ENCODE measurements around the gene ASTL. TPM values are rescaled to one million over a fixed set of nuclear protein-coding genes. Genes with fewer than 3 reads are reported as not detected.

The ASTL gene
- total and polyA plus RNA-seq, 2 experiments from 2014 or later: not detected

GRCh38 chr2:96131152-96131812 is 7.0 kb downstream of the ASTL start:
- Histone ChIP-seq H3K4me2 (ENCODE audit: unreplicated experiment) (no peak overlapping the region), H3K9me2 (ENCODE audit: insufficient read depth) (no peaks in the 10 kb centered on the region), H3K4me3 (no peak overlapping the region), H2AFZ (no peak overlapping the region), H3K36me3 (ENCODE audit: low read depth) (no peaks in the 10 kb centered on the region), H3K27me3 (replicated peaks; ENCODE audit: insufficient read depth) (no peaks in the 10 kb centered on the region), H4K20me1 (ENCODE audit: insufficient read depth) (no peaks in the 10 kb centered on the region), H3K79me2 (ENCODE audit: insufficient read depth) (no peaks in the 10 kb centered on the region), H3K27ac (no peak overlapping the region), H3F3A (ENCODE audit: insufficient read depth) (no peaks in the 10 kb centered on the region), H3K9ac (no peak overlapping the region), H3K4me1 (ENCODE audit: insufficient read depth) (no peaks in the 10 kb centered on the region), H3K9me3 (ENCODE audit: low read depth) (no peaks in the 10 kb centered on the region)
- 64 to 69% methylated on average over 10 of the region's 10 CpGs for WGBS, 2 experiments (ENCODE audit: low coverage in 1 of 2, low lambda C conversion rate in 2 of 2, missing lambda C conversion rate in 2 of 2)
- TF ChIP-seq EZH2phosphoT487 (IDR thresholded peaks at IDR 0.05; ENCODE audit: insufficient read depth, low read depth) (no peak), EZH2 (IDR thresholded peaks at IDR 0.05; ENCODE audit: insufficient read depth, poor library complexity, severe bottlenecking) (no peak)
- no peak for DNase-seq
- in situ Hi-C loops (cut with MboI): no loop called here

DNA sequence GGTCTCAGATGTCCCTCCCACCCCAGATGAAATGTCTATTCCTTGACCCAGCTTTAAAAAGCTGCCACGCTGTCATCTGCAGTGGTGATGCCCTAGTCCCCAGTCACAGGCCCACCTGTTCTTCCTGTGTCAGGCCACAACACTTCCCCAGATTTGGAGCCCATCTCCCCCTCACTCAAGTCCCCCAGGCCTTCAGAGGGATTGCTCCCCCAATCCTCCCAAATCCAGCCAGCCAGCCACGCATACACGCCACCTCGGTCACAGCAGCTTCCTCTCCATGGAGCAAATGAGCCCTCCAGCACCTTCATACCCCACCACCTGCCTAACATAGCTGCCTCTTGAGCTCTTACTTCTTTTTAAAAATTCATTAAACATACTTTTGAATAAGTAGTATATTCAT is 7.8 kb downstream of the ASTL start:
- H3K36me3 ChIP-seq (ENCODE audit: low read depth): no peaks in the 10 kb centered on the region
- H3K9me2 ChIP-seq (ENCODE audit: insufficient read depth): no peaks in the 10 kb centered on the region
- H2AFZ ChIP-seq: no peak overlapping the region
- H3F3A ChIP-seq (ENCODE audit: insufficient read depth): no peaks in the 10 kb centered on the region
- 0 out of 2 replicates have a peak, but pooled peaks cover 1% of the 10 kb centered on the region for H3K27me3 ChIP-seq (replicated peaks; ENCODE audit: insufficient read depth)
- H4K20me1 ChIP-seq (ENCODE audit: insufficient read depth): no peaks in the 10 kb centered on the region
- no peak overlapping the region for H3K27ac ChIP-seq
- H3K4me1 ChIP-seq (ENCODE audit: insufficient read depth): no peaks in the 10 kb centered on the region
- H3K9ac ChIP-seq: no peak overlapping the region
- WGBS, 2 experiments (ENCODE audit: low coverage in 1 of 2, low lambda C conversion rate in 2 of 2, missing lambda C conversion rate in 2 of 2): 68 to 76% methylated on average over 4 of the region's 4 CpGs
- H3K79me2 ChIP-seq (ENCODE audit: insufficient read depth): no peaks in the 10 kb centered on the region
- TF ChIP-seq EZH2 (IDR thresholded peaks at IDR 0.05; ENCODE audit: insufficient read depth, poor library complexity, severe bottlenecking) (no peak), EZH2phosphoT487 (IDR thresholded peaks at IDR 0.05; ENCODE audit: insufficient read depth, low read depth) (no peak)
- in situ Hi-C loops (cut with MboI): no loop called here
- H3K4me3 ChIP-seq: no peak overlapping the region
- no peak overlapping the region for H3K4me2 ChIP-seq (ENCODE audit: unreplicated experiment)
- H3K9me3 ChIP-seq (ENCODE audit: low read depth): no peaks in the 10 kb centered on the region
- DNase-seq: no peak

DNA sequence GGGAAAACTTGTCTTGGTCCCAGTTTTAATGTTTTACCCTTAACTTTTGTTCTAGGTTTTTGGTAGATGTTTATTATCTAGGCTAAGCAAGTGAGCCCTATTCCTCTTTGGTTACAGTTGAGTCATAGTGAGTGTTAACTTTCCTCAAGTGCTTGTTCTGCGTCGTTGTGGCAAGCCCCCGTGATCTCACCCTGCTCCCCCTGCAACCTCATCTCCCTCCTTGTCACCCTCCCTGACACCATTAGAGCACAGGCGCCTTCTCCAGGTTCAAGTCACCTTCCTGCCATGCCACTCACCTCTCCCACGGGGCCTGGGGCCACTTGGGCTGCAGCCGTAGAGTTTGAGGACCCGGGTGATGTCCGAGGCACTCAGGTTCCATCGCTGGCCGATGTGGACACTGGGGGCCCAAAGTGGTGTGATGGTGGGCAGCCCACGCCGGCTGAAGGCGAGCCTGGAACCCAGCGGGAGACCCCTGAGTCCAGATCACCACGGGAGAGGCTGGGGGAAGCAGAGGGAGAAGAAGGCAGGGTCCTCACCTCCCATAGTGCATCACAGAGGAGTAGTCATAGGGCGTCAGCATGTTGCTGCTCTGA is 8.7 kb downstream of the ASTL start:
- Histone ChIP-seq H3K27ac (no peak overlapping the region), H3K27me3 (replicated peaks; ENCODE audit: insufficient read depth) (0 out of 2 replicates have a peak, but pooled peaks cover 3% of the 10 kb centered on the region), H2AFZ (no peak overlapping the region), H3K4me3 (no peak overlapping the region), H4K20me1 (ENCODE audit: insufficient read depth) (no peaks in the 10 kb centered on the region), H3K4me1 (ENCODE audit: insufficient read depth) (no peaks in the 10 kb centered on the region), H3K36me3 (ENCODE audit: low read depth) (no peaks in the 10 kb centered on the region), H3F3A (ENCODE audit: insufficient read depth) (no peaks in the 10 kb centered on the region), H3K79me2 (ENCODE audit: insufficient read depth) (no peaks in the 10 kb centered on the region), H3K4me2 (ENCODE audit: unreplicated experiment) (no peak overlapping the region), H3K9ac (no peak overlapping the region), H3K9me2 (ENCODE audit: insufficient read depth) (no peaks in the 10 kb centered on the region), H3K9me3 (ENCODE audit: low read depth) (no peaks in the 10 kb centered on the region)
- in situ Hi-C loops (cut with MboI): no loop called here
- WGBS, 2 experiments (ENCODE audit: low coverage in 1 of 2, low lambda C conversion rate in 2 of 2, missing lambda C conversion rate in 2 of 2): 69 to 70% methylated on average over 15 to 16 of the region's 16 CpGs
- DNase-seq: no peak
- TF ChIP-seq EZH2phosphoT487 (IDR thresholded peaks at IDR 0.05; ENCODE audit: insufficient read depth, low read depth) (no peak), EZH2 (IDR thresholded peaks at IDR 0.05; ENCODE audit: insufficient read depth, poor library complexity, severe bottlenecking) (no peak)

DNA sequence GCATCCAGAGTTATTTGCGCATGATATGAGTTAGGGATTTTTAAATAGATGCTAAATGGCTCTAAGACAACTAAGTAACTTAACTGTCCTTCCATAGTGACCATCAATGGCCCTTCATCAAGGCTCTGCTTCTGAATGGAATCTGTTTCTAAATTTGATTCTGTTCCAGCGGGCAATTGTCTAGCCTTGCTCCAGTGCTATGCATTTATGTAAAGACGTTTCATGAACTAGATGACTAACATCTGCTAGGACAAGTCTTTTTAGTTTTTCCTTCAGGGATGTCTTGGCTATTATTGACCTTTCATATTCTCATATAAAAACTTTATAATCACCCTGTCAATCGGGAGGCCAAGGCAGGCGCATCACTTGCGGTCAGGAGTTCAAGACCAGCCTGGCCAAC is 9.8 kb downstream of the ASTL start:
- in situ Hi-C loops (cut with MboI): no loop called here

More for the DNA sequence above, 9.8 kb downstream of the ASTL start:
- 81 to 82% methylated on average over 6 of the region's 6 CpGs for whole genome bisulfite sequencing, 2 experiments (ENCODE audit: low coverage in 1 of 2, low lambda C conversion rate in 2 of 2, missing lambda C conversion rate in 2 of 2)
- TF ChIP-seq EZH2 (IDR thresholded peaks at IDR 0.05; ENCODE audit: insufficient read depth, poor library complexity, severe bottlenecking) (no peak), EZH2phosphoT487 (IDR thresholded peaks at IDR 0.05; ENCODE audit: insufficient read depth, low read depth) (no peak)
- H3F3A ChIP-seq (ENCODE audit: insufficient read depth): no peaks in the 10 kb centered on the region
- H3K9ac ChIP-seq: no peak overlapping the region
- H3K9me3 ChIP-seq (ENCODE audit: low read depth): no peaks in the 10 kb centered on the region
- no peak overlapping the region for H3K27ac ChIP-seq
- no peaks in the 10 kb centered on the region for H4K20me1 ChIP-seq (ENCODE audit: insufficient read depth)
- no peaks in the 10 kb centered on the region for H3K9me2 ChIP-seq (ENCODE audit: insufficient read depth)
- no peak overlapping the region for H2AFZ ChIP-seq
- H3K79me2 ChIP-seq (ENCODE audit: insufficient read depth): no peaks in the 10 kb centered on the region
- H3K4me3 ChIP-seq: no peak overlapping the region
- no peak overlapping the region for H3K4me2 ChIP-seq (ENCODE audit: unreplicated experiment)
- no peak for DNase-seq
- H3K36me3 ChIP-seq (ENCODE audit: low read depth): no peaks in the 10 kb centered on the region
- no peaks in the 10 kb centered on the region for H3K4me1 ChIP-seq (ENCODE audit: insufficient read depth)
- H3K27me3 ChIP-seq (replicated peaks; ENCODE audit: insufficient read depth): peaks cover 3% of the 10 kb centered on the region; the same call in 1 of the 2 replicates

Measured in GM23248 (cell line).